HL-60 (cell line): ENCODE measurements around the gene PRDM11.

ENCODE experiments used
- GABPA ChIP-seq: IDR thresholded peaks from 2 replicates; pipeline ENCODE4 v1.6.1; 2012; ENCODE audit warnings: low read depth
- POLR2AphosphoS5 ChIP-seq: IDR thresholded peaks from 2 replicates; pipeline ENCODE4 v1.6.1; 2012; ENCODE audit warnings: low read depth
- TF ChIP-seq, protein P1 (sequence below): IDR thresholded peaks from one replicate; pipeline ENCODE4 v1.5.1; 2011; ENCODE audit warnings: low read length, control low read depth, inconsistent platforms; ENCODE audit not compliant: insufficient read depth
- TF ChIP-seq, protein P2 (sequence below): IDR thresholded peaks from 2 replicates; pipeline ENCODE4 v1.6.1; 2012; ENCODE audit warnings: low read depth; ENCODE audit not compliant: insufficient replicate concordance

GRCh38 chr11:45245218-45246045 lies 99.0 kb downstream of the PRDM11 start:
- TF ChIP-seq, protein P1, sequence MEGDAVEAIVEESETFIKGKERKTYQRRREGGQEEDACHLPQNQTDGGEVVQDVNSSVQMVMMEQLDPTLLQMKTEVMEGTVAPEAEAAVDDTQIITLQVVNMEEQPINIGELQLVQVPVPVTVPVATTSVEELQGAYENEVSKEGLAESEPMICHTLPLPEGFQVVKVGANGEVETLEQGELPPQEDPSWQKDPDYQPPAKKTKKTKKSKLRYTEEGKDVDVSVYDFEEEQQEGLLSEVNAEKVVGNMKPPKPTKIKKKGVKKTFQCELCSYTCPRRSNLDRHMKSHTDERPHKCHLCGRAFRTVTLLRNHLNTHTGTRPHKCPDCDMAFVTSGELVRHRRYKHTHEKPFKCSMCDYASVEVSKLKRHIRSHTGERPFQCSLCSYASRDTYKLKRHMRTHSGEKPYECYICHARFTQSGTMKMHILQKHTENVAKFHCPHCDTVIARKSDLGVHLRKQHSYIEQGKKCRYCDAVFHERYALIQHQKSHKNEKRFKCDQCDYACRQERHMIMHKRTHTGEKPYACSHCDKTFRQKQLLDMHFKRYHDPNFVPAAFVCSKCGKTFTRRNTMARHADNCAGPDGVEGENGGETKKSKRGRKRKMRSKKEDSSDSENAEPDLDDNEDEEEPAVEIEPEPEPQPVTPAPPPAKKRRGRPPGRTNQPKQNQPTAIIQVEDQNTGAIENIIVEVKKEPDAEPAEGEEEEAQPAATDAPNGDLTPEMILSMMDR: no peak
- TF ChIP-seq POLR2AphosphoS5 (no peak), GABPA (no peak)
- TF ChIP-seq, protein P2, sequence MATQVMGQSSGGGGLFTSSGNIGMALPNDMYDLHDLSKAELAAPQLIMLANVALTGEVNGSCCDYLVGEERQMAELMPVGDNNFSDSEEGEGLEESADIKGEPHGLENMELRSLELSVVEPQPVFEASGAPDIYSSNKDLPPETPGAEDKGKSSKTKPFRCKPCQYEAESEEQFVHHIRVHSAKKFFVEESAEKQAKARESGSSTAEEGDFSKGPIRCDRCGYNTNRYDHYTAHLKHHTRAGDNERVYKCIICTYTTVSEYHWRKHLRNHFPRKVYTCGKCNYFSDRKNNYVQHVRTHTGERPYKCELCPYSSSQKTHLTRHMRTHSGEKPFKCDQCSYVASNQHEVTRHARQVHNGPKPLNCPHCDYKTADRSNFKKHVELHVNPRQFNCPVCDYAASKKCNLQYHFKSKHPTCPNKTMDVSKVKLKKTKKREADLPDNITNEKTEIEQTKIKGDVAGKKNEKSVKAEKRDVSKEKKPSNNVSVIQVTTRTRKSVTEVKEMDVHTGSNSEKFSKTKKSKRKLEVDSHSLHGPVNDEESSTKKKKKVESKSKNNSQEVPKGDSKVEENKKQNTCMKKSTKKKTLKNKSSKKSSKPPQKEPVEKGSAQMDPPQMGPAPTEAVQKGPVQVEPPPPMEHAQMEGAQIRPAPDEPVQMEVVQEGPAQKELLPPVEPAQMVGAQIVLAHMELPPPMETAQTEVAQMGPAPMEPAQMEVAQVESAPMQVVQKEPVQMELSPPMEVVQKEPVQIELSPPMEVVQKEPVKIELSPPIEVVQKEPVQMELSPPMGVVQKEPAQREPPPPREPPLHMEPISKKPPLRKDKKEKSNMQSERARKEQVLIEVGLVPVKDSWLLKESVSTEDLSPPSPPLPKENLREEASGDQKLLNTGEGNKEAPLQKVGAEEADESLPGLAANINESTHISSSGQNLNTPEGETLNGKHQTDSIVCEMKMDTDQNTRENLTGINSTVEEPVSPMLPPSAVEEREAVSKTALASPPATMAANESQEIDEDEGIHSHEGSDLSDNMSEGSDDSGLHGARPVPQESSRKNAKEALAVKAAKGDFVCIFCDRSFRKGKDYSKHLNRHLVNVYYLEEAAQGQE: no peak
